NCI-H510A treated with DMSO at 0.1 percent for 48 hours (cell line): ENCODE measurements around the gene HMGN3.
"Not testable (repeated sequence)": the region's sequence is repeated elsewhere in the genome, so short reads cannot be mapped to it uniquely, and the experiment has no call there.

Source experiments
- DNase-seq: peaks from one replicate; lab custom pipeline; 2025; lab: John Stamatoyannopoulos, UW

Gene HMGN3

DNA sequence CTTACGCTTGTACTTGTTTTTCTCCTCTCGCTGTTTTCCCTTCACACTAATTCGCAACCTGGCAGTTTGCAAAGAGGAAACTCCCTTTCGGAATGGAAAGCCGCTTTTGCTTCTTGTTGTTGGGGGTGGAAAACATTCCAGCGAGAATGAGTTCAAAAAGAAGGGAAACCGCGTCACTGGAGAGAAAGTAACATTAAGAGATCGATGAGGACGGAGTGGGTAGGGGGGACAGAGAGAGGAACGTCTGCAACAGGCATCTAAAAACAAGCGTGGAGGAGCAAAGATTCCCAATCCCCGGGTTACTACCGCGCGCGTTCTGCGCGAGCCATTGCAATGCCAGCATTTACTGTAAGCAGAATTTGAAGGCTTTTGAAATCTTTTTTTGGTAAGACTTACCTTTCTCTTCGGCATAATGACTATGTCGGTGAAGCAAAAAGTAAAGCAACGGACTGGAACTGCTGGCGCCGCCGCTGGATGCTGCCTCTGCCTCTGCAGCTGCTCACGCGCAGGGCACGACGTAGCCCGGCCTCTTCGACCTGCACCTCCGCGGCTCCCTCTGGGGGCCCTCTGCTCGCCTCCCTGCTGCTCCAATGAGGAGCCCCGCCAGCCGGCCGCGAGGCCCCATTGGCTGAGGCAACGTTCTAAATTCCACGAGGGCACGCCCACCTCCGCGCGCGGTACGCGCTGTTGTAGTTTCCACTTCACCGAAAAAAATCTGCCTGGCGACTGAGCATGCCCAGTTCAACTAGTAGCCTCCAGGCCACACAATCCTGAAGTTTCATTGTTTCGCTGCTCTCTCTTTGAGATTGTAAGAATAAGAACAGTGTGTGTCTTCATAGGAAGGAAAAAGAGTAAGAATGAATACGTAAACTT lies at the start of gene HMGN3:
Gene HMGN3, minus strand, starts transcription at position 533 of the 873 bp plus-strand sequence.
- peak; percentile 90 for DNase-seq

DNA sequence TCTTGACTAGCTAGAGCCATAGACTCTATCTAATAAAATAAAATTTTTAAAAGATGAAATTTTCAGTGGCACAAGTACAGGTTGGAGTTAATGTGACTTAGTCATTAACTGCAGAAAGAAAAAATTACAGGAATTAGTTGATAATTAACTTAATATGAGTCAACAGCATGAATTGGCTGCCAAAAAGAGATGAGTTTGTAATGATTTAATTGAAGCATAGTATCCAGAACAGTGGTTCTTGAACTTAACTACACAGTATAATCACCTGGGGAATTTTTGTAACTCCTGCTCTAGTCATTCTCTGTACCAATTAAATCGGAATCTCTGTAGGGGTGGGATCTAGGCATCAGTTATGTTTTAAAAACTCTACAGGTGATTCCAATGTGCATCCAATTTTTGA lies 46.3 kb upstream of the HMGN3 start:
- DNase-seq, result no peak

DNA sequence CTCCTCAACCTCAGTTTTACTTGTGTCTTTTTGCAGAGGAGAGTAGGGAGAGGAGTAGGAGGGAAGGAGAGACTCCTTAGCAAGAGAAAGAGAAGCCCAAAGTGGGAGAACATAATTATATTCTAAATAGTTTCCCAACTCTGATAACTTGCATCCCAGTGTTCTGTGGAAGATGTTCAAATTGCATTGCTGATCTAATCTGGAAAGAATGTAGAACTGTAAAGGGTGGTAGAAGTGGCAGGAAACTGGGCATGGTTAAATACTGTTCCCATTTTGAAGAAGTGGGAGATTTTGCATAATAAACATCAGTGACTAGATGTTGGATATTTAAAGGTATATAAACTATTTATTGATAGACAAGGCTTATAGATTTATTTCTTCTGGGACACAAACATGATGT lies 42.6 kb upstream of the HMGN3 start:
- no peak for DNase-seq

DNA sequence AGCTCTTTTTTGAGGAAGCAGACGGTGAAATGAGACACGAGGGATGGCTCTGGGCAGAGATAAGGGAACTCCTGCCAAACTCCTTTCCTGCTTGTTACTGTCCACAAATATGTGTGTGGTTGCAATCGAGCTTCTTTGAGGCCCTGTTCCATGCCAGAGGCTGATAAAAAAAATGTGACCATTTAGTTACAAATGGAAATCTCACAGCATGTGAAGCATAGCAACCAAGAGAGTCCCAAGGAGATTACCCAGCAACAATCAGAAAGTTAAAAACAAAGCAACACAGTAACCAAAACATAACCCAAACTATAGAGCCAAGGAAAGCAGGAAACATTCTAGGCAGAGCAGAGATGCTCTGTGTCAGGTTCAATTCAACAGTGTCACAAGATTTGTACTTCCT lies 35.4 kb upstream of the HMGN3 start:
- no peak for DNase-seq

DNA sequence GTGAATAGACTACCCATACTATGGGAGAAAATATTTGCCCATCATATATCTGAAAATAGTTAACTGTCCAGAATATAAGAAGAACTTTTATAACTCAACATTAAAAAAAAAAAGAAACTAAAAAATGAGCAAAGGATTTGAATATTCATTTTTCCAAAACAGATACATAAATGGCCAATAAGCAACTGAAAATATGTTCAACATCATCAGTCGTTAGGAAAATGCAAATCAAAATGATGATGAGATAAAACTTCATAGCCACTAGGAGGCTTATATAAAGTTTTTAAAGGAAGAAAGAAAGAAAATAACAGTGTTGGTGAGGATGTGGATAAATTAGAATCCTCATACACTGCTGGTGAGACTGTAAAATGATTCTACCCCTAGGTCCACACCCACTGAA lies 32.6 kb upstream of the HMGN3 start:
- no peak for DNase-seq

DNA sequence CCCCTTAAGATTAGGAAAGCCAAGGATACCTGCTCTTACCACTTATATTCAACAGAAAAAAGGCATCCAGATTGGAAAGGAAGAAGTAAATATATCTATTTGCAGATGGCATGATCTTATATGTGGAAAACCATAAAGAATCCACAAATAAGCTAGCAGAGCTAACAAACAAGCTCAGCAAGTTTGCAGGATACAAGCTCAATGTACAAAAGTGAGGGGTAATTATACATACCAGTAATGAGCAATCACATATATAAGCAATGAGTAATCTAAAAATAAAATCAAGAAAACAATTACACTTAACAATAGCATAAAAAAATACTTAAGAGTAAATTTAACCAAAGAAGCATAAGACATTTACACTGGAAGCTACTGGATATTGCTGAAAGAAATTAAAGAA lies 31.6 kb upstream of the HMGN3 start:
- DNase-seq, result no peak

DNA sequence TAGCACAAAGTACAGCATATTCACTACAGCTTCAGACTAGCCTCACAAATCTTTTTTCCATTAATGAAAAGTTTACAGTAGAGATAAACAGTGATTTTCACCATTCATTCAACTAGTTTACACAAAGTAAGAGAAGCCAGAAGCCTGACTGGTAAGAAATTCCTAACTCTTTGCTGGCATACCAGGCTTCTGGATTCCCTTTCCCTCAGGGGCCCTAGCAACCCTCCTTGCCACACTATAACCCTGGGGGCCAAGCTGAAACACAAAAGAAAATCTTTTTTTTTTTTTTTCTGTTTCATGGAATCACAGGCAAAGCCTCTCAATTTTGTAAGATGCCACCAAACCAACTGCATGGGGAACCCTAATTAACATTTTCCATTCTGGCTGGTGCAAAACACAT lies 28.9 kb upstream of the HMGN3 start:
- no peak for DNase-seq

DNA sequence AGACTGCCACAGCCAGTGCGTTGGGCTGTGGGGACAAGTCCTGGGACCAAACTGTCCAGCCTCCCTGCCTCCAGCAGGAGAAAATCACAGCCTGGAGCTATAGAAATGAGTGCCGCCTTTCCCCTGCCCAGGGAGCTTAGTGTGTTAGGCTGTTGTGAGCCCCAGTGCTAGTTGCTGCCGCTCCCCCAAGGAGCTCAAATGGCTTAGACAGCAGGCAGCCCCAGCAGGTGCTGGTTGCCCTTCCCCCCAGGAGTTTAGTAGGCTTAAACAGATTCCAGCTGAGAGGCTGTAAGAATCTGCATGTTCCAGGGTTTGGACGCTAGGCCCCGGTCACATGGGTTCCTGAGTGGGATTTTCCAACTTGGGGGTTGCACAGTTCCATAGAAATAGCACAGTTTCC lies 27.2 kb upstream of the HMGN3 start:
- DNase-seq, result no peak

DNA sequence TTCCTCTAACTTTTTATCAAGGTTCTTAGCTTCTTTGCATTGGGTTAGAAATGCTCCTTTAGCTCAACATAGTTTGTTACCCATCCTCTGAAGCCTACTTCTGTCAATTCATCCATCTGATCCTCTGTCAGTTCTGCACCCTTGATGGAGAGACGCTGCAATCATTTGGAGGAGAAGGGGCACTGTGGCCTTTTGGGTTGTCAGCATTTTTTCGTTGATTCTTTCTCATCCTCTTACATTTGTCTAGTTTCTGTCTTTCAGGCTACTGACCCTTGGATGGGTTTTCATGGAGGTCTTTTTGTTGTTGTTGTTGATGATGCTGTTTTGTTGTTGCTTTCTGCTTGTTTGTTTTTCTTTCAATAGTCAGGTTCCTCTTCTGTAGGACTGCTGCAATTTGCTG lies 26.3 kb upstream of the HMGN3 start:
- DNase-seq, result no peak

DNA sequence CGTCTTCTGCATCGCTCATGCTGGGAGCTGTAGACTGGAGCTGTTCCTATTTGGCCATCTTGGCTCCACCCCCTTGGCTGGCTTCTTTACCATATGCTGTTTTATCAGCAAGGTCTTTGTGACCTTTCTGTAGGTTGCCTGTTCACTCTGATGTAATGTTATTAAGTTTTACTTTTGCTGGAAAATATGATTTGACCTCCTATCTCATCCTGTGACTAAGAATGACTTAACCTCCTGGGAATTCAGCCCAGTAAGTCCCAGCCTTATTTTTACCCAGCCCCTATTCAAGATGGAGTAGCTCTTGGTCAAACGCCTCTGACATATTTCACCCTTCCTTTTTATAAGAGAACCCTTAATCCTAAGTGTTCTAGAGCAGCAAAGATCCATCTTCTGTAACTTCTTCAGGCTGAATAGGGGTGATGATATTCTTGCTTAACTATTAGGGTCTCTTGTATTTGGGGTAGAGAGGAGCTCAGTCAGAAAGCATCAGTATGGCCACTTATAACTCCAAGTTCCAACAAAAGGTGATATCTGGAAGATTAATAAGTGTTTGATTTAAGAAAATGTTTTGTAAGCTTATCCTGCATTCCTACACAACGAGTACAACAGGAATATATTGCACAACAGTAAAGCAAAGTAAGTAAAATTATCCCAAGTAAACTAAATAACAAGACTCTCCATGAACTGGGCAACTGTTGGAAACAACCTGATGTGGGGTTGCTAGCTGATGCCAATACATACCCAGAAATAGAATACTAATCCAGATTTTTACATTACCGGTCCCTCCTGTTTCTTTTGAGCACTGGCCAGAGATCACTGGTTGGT lies 23.1 kb upstream of the HMGN3 start:
- no peak for DNase-seq

DNA sequence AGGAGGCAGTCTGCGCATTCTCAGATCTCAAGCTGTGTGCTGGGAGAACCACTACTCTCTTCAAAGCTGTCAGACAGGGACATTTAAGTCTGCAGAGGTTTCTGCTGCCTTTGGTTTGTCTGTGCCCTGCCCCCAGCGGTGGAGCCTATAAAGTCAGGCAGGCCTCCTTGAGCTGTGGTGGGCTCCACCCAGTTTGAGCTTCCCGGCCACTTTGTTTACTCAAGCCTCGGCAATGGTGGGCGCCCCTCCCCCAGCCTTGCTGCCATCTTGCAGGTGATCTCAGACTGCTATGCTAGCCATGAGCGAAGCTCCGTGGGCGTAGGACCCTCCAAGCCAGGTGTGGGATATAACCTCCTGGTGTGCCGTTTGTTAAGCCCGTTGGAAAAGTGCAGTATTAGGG lies 22.3 kb upstream of the HMGN3 start:
- DNase-seq, result not testable (repeated sequence)

DNA sequence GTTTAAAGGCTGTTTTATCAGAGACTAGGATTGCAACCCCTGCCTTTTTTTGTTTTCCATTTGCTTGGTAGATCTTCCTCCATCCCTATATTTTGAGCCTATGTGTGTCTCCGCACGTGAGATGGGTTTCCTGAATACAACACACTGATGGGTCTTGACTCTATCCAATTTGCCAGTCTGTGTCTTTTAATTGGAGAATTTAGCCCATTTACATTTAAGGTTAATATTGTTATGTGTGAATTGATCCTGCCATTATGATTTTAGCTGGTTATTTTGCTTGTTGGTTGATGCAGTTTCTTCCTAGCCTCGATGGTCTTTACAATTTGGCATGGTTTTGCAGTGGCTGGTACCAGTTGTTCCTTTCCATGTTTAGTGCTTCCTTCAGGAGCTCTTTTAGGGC lies 20.6 kb upstream of the HMGN3 start:
- DNase-seq, result not testable (repeated sequence)

DNA sequence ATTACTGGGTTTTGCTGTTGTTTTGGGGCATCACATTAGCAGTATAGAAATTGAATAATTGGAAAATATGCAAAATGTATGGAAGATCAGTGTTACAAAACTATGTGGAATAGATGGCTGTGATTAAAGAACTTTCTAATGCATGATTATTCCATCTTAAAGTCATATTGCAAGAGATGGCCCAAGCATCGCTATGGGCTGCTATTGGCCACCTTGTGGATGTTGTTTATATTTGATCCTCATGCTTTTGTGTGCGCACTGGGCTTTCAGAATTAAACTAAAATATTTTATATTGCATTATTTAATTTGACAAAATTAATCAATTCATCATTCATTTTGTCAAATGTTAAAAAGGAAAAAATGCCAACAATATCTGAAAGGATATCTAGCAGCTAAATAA lies 16.1 kb upstream of the HMGN3 start:
- DNase-seq, result no peak

DNA sequence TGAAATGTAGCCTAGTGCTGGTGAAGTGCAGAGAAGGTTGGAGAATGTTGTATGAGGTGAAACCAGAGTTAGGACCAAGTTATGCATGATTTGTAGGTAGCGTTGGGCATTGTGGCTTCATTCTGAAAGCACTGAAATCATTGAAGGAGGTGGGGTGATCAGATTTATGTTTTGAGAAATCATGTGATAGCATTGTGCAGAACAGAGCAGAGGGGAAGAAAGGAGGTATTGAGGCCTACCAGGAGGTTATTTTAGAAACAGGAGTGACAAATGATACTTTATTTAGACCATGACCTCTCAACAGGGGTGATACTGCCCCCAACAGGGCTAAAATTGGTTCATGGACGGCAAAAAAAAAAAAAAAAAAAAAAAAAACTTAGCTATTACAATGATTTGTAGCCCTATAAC lies 15.6 kb upstream of the HMGN3 start:
- DNase-seq, result no peak

DNA sequence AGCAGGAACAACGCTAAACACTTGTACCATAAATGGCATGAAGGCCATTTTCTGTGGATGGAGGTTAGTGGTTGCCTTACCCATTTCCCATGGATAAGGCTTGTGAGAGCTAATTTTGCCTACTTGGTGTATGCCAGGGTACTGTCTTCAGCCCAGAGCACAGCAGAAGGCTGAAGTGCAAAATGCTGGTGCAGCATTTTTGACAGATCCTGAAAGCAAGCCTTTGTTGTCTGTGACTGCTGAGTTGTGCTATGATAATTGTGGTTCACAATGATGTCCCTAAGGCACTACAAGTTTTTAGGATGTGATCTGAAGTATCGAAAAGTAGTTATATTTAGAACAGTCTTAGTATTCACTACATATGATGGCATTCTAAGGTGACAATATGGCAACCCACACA lies 14.7 kb upstream of the HMGN3 start:
- DNase-seq, result no peak

DNA sequence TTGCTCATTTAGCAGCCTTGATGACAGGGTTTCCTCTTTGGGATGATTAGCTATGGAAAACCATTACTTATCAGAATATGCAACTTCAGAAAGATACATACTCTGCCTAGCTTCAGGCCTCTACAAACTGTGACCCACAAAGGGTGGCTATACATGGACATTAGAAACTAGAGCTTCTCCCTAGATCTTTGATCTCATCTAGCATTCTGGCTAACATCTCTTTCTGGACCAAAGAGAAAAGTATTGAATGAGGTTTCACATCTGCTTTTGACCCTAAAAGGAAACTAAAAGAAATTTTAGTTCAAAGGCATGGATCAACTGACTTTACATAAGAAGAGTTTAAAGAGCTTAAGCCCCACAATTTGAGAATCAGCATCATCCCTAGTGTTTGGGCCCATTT lies 12.4 kb upstream of the HMGN3 start:
- no peak for DNase-seq

DNA sequence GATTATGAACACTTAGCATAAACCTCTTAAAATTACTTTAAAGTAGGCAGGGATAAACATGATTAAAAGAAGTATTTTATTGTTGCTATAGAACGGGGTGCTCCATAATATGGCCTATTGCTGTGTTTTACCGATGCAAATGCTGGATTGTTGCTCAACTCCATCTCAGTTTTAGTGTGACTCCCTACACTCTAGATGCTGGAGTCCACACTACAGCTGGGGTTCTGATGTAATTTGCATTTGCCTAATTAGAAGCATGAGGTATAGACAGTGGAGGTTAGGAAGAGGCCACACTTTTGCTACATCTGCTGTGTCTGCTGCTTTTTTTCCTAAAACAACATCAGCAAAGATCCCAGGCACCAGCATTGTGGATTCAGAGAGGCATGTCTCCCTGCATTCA lies 6.7 kb upstream of the HMGN3 start:
- DNase-seq, result no peak

DNA sequence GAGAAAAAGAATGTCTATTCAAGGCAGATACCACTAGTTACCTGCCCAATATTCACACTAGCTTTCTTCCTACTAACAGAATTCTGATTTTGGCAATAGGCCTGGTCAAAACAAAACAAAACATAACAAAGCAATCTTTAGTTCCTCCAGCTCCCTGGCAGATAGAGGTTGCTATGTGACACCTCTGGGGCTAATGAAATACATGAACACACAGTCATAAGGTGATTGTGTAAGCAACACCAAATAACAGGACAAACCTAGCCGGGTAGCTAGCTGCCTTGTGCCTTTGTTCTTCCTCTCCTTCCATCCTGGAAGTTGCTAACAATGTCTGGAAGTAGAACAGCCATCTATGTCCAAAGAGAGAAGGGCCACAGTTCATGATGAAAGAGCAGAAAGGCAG lies 6.0 kb upstream of the HMGN3 start:
- DNase-seq, result no peak

DNA sequence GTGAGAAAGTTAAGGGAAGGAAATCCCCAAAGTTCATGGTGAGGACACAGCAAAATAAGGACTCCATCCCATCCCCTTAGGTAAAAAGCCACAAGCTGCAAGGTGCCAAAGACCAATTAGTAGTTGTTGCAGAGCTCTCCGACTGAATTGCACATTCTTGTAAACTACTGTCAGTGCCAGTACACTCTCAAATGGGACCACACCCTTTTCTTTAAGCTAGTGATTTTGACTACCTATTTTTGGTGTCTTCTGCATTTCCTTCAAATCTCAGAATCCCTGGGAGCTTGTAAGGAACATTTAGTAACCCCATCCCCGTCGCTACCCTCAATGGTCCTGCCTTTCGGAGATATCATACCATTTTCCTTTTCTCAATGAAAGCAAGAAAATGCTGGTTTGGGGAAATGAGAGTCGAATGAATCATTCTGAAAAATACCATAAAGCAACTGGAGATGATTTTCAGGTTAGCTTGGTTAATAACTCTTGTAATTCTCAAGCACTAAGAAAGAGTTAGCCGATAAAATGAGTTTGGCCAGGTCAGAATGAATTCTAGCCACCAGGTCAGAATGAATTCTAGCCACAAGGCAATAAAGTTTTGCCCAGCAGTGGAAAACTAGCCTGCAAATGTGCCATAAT lies 5.2 kb upstream of the HMGN3 start:
- no peak for DNase-seq

DNA sequence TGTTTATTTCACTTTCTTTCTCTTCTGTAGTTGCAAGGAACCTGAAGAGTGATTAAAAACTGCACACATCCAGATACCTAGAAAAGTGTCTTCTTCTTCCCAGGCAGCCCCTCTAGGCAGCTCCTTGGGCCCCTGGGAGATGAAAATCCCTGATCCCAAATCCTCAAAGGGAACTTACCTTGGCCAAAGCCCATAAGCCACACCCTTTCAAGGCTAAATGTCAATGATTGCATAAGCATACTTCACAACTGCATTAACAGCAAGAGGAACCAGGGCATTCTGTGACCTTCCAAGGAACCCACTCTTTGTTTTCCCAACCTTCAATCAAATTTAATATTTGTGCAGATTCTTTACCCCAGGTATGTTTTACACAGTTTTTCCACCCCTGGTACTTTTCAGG lies 4.4 kb upstream of the HMGN3 start:
- no peak for DNase-seq

DNA sequence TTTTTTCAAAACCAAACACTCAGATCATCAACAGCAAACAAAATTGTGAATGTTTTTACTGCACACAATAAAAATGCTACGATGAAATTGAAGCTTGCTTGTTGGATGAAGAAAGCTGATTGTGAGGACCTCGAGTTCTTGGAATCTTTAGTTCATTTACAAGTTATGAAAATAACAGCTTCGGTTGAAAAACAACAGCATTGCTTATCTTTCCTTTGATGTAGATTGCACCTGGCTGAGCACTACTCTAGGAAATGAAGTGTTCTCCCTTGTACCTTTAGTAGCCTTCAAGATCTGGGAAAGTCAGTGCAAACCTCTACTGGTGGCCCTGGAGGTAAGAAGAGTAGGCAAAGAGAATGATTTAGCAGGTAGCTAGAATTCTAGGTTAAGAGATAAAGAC lies 2.2 kb upstream of the HMGN3 start:
- DNase-seq, result no peak

DNA sequence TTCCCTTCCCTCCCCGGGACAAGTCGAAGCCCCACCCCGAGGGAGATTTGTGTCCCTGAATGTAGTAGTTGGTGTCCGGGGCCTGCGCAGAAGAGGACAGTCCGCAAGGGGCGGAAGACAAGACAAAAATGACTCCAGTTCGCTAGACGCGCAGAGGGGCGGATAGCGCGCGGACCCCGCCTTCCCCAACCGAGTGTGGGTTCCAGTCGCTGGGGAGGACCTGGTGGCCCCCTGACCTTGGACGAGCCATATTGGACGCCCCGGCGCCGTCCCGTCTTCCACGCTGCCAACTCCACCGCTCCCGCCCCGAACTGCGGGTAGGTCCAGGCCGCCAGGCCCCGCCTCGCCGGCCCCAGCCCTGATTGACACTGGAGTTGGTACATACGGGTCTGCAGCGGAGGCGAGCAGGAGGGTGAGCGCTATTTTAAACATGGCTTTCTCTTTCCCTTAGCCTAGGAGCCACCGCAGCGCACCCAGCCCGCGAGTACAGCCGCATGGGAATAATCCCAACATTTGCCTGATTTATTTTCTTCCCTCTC lies 802 bp downstream of the HMGN3 start:
- peak; percentile 72 for DNase-seq
